HepG2 (cell line): Measurements from ENCODE around the gene NPAS2. TPM values are rescaled to one million over a fixed set of nuclear protein-coding genes. Genes with fewer than 3 reads are reported as not detected.

Experiments
- CTCF ChIP-seq: sonication (generic); formaldehyde crosslinking; IDR thresholded peaks from 2 replicates; pipeline ENCODE4 v1.5.0; 2020; ENCODE audit warnings: mild to moderate bottlenecking, missing genetic modification reagents, moderate library complexity
- FUBP1 ChIP-seq: sonication (generic); formaldehyde crosslinking; IDR thresholded peaks from 2 replicates; pipeline ENCODE4 v1.5.1; 2020; ENCODE audit warnings: missing genetic modification reagents, mild to moderate bottlenecking, borderline replicate concordance
- KLF16 ChIP-seq, 2 experiments: sonication (generic) in 1 of 2; formaldehyde crosslinking in 1 of 2; IDR thresholded peaks; 2 replicates each; pipeline versions ENCODE4 v1.6.1 to v1.8.0; 2016 to 2023; ENCODE audit warnings: missing genetic modification reagents in 2 of 2, missing compliant biosample characterization in 1 of 2
- NFE2L1 ChIP-seq: sonication (generic); formaldehyde crosslinking; IDR thresholded peaks from 2 replicates; pipeline ENCODE4 v1.4.0; 2020; ENCODE audit warnings: missing genetic modification reagents, mild to moderate bottlenecking, borderline replicate concordance
- POGZ ChIP-seq: sonication (generic); formaldehyde crosslinking; IDR thresholded peaks from 2 replicates; pipeline ENCODE4 v1.4.0; 2020; ENCODE audit warnings: mild to moderate bottlenecking, missing genetic modification reagents
- SAP130 ChIP-seq: IDR thresholded peaks from 2 replicates; pipeline ENCODE4 v1.6.1; 2016; ENCODE audit warnings: low read depth
- TOE1 ChIP-seq: sonication (generic); formaldehyde crosslinking; IDR thresholded peaks from 2 replicates; pipeline ENCODE4 v1.4.0; 2020; ENCODE audit warnings: mild to moderate bottlenecking, missing genetic modification reagents
- TRIM24 ChIP-seq: sonication (generic); formaldehyde crosslinking; IDR thresholded peaks from 2 replicates; pipeline ENCODE4 v1.8.0; 2022; ENCODE audit warnings: mild to moderate bottlenecking, missing genetic modification reagents
- ZBTB33 ChIP-seq: sonication (generic); formaldehyde crosslinking; IDR thresholded peaks from 2 replicates; pipeline ENCODE4 v1.4.0; 2020; ENCODE audit warnings: missing genetic modification reagents
- ZBTB40 ChIP-seq, 2 experiments: fragments of 450-650 bp in 1 of 2; sonication (generic) in 1 of 2; formaldehyde crosslinking in 1 of 2; IDR thresholded peaks; 2 replicates each; pipeline versions ENCODE4 v1.6.1 to v1.8.0; 2016 to 2022; ENCODE audit warnings: antibody characterized with exemption in 1 of 2, mild to moderate bottlenecking in 1 of 2, missing genetic modification reagents in 1 of 2
- ZNF230 ChIP-seq: sonication (generic); formaldehyde crosslinking; IDR thresholded peaks from 2 replicates; pipeline ENCODE4 v1.4.0; 2020; ENCODE audit warnings: mild to moderate bottlenecking, missing genetic modification reagents
- ZNF382 ChIP-seq: sonication (generic); formaldehyde crosslinking; IDR thresholded peaks from 2 replicates; pipeline ENCODE4 v1.5.0; 2020; ENCODE audit warnings: missing genetic modification reagents, mild to moderate bottlenecking, borderline replicate concordance
- polyA plus RNA-seq, 8 experiments: library from polyadenylated mRNA; depleted of rRNA in 3 of 8; stranded (reverse) in 7 of 8; unstranded in 1 of 8; fragments of >200 nt; fragmentation: Illumina TruSeq in 4 of 8; extraction: Trizol in 4 of 8; gene quantifications; 2 replicates each; pipeline versions ENCODE4 v1.2.1 to v1.2.3, GENCODE V29; 2011 to 2016; ENCODE audit warnings: low read depth in 4 of 8, missing spikeins in 1 of 8, mixed read lengths in 1 of 8; ENCODE audit not compliant: insufficient read depth in 1 of 8
- total RNA-seq, 5 experiments: library from RNA; depleted of rRNA; stranded (reverse); fragments of >200 nt; fragmentation: Illumina TruSeq; extraction: Trizol; gene quantifications; 2 replicates each; pipeline ENCODE4 v1.2.3, GENCODE V29; 2016; ENCODE audit warnings: low read depth in 1 of 5

NPAS2 gene
- total and polyA plus RNA-seq, 2 of the 13 experiments (the other 11 are each of a cell fraction or from before 2014, with no cell fraction given) = 14.8 to 37.5 TPM

GRCh38 chr2:100870652-100871531, 51.0 kb downstream of the NPAS2 start (continued):
- no peak for TF ChIP-seq NFE2L1
- peak in 1 of 2 experiments; percentile 69; a peak in 1 of 4 replicates for TF ChIP-seq KLF16 (CRISPR knock-in tag; IDR thresholded peaks at IDR 0.05)
- TF ChIP-seq ZBTB33 (CRISPR knock-in tag) = peak; percentile 61
- no peak for TF ChIP-seq ZNF382
- peak; percentile 70 for TF ChIP-seq SAP130 (CRISPR knock-in tag)
- TF ChIP-seq ZNF230 (CRISPR knock-in tag) = no peak
- no peak for TF ChIP-seq FUBP1 (CRISPR knock-in tag)
- 0 out of 2 replicates have a peak, but pooled peaks have one; percentile 34 for TF ChIP-seq TRIM24 (CRISPR knock-in tag)
- peak; percentile 62 for TF ChIP-seq CTCF (CRISPR knock-in tag)
- TF ChIP-seq POGZ (CRISPR knock-in tag) = peak; percentile 62; the same call in 1 of the 2 replicates
- TF ChIP-seq ZBTB40 (IDR thresholded peaks at IDR 0.05) = peak; percentile 95
- peak; percentile 100 for TF ChIP-seq ZBTB40 (CRISPR knock-in tag; IDR thresholded peaks at IDR 0.05)
- TF ChIP-seq TOE1 (CRISPR knock-in tag) = no peak
